ENCODE data around the gene PSMC5.
A peak's percentile ranks its signal among the peaks of the same experiment; 100 is the strongest.
"Not testable (repeated sequence)": the region's sequence is repeated elsewhere in the genome, so short reads cannot be mapped to it uniquely, and the experiment has no call there.

Gene PSMC5

GRCh38 chr17:63850401-63850800, 23.2 kb downstream of the PSMC5 start:
- no peak for FAIRE-seq
- DNase-seq (ENCODE audit: insufficient read length, low spot score), result no peak
- no peak for TF ChIP-seq CTCF (IDR thresholded peaks at IDR 0.05; ENCODE audit: insufficient read depth, missing control alignments)

- no peak for DNase-seq (ENCODE audit: insufficient read length, low spot score)
- TF ChIP-seq CTCF (IDR thresholded peaks at IDR 0.05; ENCODE audit: insufficient read depth, missing control alignments), result no peak
- no peak for FAIRE-seq
These were observed 26.0 kb downstream of the PSMC5 start for GRCh38 chr17:63853260-63853659.

- no peak for TF ChIP-seq CTCF (IDR thresholded peaks at IDR 0.05; ENCODE audit: insufficient read depth, missing control alignments)
- no peak for FAIRE-seq
- no peak for DNase-seq (ENCODE audit: insufficient read length, low spot score)
These were observed 27.5 kb downstream of the PSMC5 start for GRCh38 chr17:63854709-63855108.

- no peak for TF ChIP-seq CTCF (IDR thresholded peaks at IDR 0.05; ENCODE audit: insufficient read depth, missing control alignments)
These were observed 28.0 kb downstream of the PSMC5 start for GRCh38 chr17:63855185-63855584.

GRCh38 chr17:63856425-63856824, 29.2 kb downstream of the PSMC5 start:
- not testable (repeated sequence) for DNase-seq (ENCODE audit: insufficient read length, low spot score); FAIRE-seq

More at GRCh38 chr17:63855185-63855584, 28.0 kb downstream of the PSMC5 start:
- DNase-seq (ENCODE audit: insufficient read length, low spot score) (no peak), FAIRE-seq (no peak)

GRCh38 chr17:63859257-63859656, 32.0 kb downstream of the PSMC5 start:
- no peak for TF ChIP-seq CTCF (IDR thresholded peaks at IDR 0.05; ENCODE audit: insufficient read depth, missing control alignments)
- no peak for DNase-seq (ENCODE audit: insufficient read length, low spot score)
- no peak for FAIRE-seq

- DNase-seq (ENCODE audit: insufficient read length, low spot score); FAIRE-seq: not testable (repeated sequence)
- peak; percentile 19 for TF ChIP-seq CTCF (IDR thresholded peaks at IDR 0.05; ENCODE audit: insufficient read depth, missing control alignments)
These were observed 39.4 kb downstream of the PSMC5 start for GRCh38 chr17:63866625-63867024.

GRCh38 chr17:63869491-63870291, 42.5 kb downstream of the PSMC5 start:
- not testable (repeated sequence) for FAIRE-seq; DNase-seq (ENCODE audit: insufficient read length, low spot score)

- not testable (repeated sequence) for DNase-seq (ENCODE audit: insufficient read length, low spot score); FAIRE-seq
These were observed 43.0 kb downstream of the PSMC5 start for GRCh38 chr17:63870292-63870665.

- FAIRE-seq; DNase-seq (ENCODE audit: insufficient read length, low spot score): not testable (repeated sequence)
These were observed 44.6 kb downstream of the PSMC5 start for GRCh38 chr17:63871646-63872365.

- not testable (repeated sequence) for DNase-seq (ENCODE audit: insufficient read length, low spot score); FAIRE-seq
These were observed 46.3 kb downstream of the PSMC5 start, which contains the start of gene CSH2 for GRCh38 chr17:63873577-63873976. TSS of gene CSH2 (minus strand) at chr17:63873677. CDS start at chr17:63873614, 63 bp downstream.
